ENCODE data around the gene STXBP1.

Gene STXBP1

DNA sequence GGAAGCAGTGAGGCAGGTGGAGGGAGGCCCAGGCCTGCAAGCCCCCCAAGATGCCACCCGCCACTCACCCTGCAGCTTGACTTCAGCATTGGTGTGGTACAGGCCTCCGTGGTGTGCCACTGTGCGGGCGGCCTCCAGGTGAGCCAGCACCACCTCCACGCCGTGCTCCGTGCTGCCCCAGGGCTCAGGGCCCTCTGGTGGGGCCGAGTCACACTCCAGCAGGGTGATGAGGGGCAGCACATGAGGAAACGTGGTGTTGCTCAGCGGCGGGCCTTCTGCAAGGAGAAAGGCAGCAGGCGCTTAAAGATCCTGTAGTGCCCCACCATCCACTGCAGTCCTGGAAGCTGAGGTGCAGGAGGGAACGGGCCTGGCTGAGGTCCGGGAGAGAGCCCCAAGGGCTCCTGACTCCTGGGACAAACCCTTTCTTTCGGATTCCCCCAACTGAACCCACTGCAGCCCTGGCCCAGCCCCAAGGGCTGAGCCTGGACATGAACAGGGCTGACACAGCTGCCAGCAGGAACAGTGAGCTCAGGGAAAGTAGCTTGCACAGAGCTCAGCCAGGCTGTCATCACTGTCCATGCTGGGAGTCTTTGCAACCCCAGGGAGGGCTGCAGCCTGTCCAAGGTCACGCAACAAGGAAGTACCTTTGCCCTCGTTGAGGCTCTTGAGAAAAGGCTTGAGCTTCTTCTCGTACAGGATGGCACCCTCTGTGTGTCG is 127.7 kb downstream of the STXBP1 start:
- Mint-ChIP-seq H3K9me3 (no peaks in the 10 kb centered on the region), H3K4me1 (no peaks in the 10 kb centered on the region), H3K4me3 (no peak overlapping the region), H3K27ac (no peak overlapping the region), H3K36me3 (ENCODE audit: low read depth) (peaks cover 6% of the 10 kb centered on the region), H3K27me3 (ENCODE audit: low read depth) (peaks cover 12% of the 10 kb centered on the region)
- TF ChIP-seq, protein P1, sequence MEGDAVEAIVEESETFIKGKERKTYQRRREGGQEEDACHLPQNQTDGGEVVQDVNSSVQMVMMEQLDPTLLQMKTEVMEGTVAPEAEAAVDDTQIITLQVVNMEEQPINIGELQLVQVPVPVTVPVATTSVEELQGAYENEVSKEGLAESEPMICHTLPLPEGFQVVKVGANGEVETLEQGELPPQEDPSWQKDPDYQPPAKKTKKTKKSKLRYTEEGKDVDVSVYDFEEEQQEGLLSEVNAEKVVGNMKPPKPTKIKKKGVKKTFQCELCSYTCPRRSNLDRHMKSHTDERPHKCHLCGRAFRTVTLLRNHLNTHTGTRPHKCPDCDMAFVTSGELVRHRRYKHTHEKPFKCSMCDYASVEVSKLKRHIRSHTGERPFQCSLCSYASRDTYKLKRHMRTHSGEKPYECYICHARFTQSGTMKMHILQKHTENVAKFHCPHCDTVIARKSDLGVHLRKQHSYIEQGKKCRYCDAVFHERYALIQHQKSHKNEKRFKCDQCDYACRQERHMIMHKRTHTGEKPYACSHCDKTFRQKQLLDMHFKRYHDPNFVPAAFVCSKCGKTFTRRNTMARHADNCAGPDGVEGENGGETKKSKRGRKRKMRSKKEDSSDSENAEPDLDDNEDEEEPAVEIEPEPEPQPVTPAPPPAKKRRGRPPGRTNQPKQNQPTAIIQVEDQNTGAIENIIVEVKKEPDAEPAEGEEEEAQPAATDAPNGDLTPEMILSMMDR (IDR thresholded peaks at IDR 0.05; ENCODE audit: unreplicated experiment in 3 of 3), result no peak

DNA sequence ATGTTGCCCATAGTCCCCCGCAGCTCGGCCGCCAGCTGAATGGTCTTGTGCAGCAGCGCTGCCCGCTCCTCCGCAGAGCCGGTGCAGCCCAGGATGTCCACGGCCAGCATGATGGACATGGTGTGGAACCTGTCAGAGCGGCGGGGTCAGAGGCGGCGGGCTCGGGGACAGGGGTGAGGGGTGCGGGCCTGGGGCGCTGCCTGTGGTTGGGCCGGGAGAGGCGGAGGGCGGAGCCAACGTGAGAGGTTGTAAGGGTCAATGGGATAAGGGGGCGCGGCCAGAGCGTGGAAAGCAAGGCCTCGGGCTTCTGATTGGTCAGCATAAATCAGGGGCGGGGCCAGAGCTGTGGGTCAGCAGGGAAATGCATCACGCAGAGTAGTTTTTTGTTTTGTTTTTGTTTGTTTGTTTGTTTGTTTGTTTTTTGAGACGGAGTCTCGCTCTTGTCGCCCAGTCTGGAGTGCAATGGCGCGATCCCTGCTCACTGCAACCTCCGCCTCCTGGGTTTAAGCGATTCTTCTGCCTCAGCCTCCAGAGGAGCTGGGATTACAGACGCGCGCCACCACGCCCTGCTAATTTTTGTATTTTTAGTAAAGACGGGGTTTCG is 129.9 kb downstream of the STXBP1 start:
- H3K9me3 Mint-ChIP-seq, result no peaks in the 10 kb centered on the region
- peak overlapping the region in 1 of 3 experiments; percentile 77 for H3K27ac Mint-ChIP-seq
- H3K36me3 Mint-ChIP-seq (ENCODE audit: low read depth), result peaks cover 6% of the 10 kb centered on the region
- peak overlapping the region; percentile 63 to 83 (median 81) for H3K4me3 Mint-ChIP-seq
- TF ChIP-seq, protein P1 (IDR thresholded peaks at IDR 0.05; ENCODE audit: unreplicated experiment in 3 of 3), result no peak
- H3K27me3 Mint-ChIP-seq (ENCODE audit: low read depth), result peaks cover 10% of the 10 kb centered on the region
- H3K4me1 Mint-ChIP-seq, result no peaks in the 10 kb centered on the region

Data from nephron (organoid).